Loucy (cell line): Measurements from ENCODE around the gene CAMTA1.

Source experiments
- EZH2phosphoT487 ChIP-seq: fragments of 200-600 bp; IDR thresholded peaks from 2 replicates; pipeline ENCODE4 v1.6.1; 2018; ENCODE audit warnings: antibody characterized with exemption, mild to moderate bottlenecking, moderate library complexity, borderline replicate concordance
- TF ChIP-seq, protein P1 (sequence below): fragments of 200-600 bp; sonication (generic); conservative IDR thresholded peaks from 2 replicates; pipeline ENCODE4 v1.5.1; 2014; ENCODE audit warnings: mild to moderate bottlenecking, antibody characterized with exemption, low read length

DNA sequence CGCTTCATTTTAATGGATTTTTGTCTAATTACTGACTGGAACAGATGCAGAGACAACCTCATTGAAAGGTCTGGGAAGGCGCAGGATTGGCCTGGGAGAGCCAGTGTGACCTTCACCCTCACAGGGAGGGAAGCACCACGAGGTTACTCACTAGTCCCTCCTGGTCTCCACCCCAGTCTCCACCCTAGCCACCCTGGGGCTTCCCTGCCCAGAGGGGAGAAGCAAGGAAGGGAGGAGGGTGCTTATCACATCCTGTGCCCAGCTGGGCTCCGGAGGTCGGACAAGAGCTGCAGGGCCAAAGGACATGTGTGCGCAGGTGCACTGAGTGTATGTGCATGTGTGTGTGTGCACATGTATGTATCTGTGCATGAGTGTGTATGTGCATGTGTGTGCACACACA, 765.7 kb downstream of the CAMTA1 start:
- TF ChIP-seq, protein P1, sequence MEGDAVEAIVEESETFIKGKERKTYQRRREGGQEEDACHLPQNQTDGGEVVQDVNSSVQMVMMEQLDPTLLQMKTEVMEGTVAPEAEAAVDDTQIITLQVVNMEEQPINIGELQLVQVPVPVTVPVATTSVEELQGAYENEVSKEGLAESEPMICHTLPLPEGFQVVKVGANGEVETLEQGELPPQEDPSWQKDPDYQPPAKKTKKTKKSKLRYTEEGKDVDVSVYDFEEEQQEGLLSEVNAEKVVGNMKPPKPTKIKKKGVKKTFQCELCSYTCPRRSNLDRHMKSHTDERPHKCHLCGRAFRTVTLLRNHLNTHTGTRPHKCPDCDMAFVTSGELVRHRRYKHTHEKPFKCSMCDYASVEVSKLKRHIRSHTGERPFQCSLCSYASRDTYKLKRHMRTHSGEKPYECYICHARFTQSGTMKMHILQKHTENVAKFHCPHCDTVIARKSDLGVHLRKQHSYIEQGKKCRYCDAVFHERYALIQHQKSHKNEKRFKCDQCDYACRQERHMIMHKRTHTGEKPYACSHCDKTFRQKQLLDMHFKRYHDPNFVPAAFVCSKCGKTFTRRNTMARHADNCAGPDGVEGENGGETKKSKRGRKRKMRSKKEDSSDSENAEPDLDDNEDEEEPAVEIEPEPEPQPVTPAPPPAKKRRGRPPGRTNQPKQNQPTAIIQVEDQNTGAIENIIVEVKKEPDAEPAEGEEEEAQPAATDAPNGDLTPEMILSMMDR = no peak
- TF ChIP-seq EZH2phosphoT487 = no peak
